Uterus (tissue), 2 donors: Measurements from ENCODE around the gene ITGAD.

Experiments
- POLR2A ChIP-seq, 2 donors: fragments of 450-650 bp; IDR thresholded peaks; one replicate each; pipeline ENCODE4 v1.6.1; 2016; ENCODE audit warnings: antibody characterized with exemption in 2 of 2, mild to moderate bottlenecking in 1 of 2, moderate library complexity in 1 of 2
- TF ChIP-seq, protein P1 (sequence below), 4 experiments: fragments of 200-600 bp in 2 of 4; fragments of 450-650 bp in 2 of 4; sonication (generic) in 2 of 4; IDR thresholded peaks; one replicate each; pipeline ENCODE4 v1.5.1; 2016 to 2019; ENCODE audit warnings: antibody characterized with exemption in 4 of 4, mild to moderate bottlenecking in 2 of 4, moderate library complexity in 1 of 4

GRCh38 chr16:31360251-31360650 lies 32.9 kb upstream of the ITGAD start:
- TF ChIP-seq POLR2A (IDR thresholded peaks at IDR 0.05) = no peak
- TF ChIP-seq, protein P1, sequence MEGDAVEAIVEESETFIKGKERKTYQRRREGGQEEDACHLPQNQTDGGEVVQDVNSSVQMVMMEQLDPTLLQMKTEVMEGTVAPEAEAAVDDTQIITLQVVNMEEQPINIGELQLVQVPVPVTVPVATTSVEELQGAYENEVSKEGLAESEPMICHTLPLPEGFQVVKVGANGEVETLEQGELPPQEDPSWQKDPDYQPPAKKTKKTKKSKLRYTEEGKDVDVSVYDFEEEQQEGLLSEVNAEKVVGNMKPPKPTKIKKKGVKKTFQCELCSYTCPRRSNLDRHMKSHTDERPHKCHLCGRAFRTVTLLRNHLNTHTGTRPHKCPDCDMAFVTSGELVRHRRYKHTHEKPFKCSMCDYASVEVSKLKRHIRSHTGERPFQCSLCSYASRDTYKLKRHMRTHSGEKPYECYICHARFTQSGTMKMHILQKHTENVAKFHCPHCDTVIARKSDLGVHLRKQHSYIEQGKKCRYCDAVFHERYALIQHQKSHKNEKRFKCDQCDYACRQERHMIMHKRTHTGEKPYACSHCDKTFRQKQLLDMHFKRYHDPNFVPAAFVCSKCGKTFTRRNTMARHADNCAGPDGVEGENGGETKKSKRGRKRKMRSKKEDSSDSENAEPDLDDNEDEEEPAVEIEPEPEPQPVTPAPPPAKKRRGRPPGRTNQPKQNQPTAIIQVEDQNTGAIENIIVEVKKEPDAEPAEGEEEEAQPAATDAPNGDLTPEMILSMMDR (IDR thresholded peaks at IDR 0.05) = no peak
